GM19043 (cell line): ENCODE data around the gene LCN6.

Source experiments
- ATAC-seq: cut with Tn5 transposase; IDR thresholded peaks from one replicate; pipeline ENCODE4 v1.9.1; 2021; ENCODE audit warnings: low read depth; ENCODE audit not compliant: unreplicated experiment

LCN6 gene

GRCh38 chr9:136695435-136695895 lies 52.9 kb downstream of the LCN6 start:
- no peak for ATAC-seq

- ATAC-seq: no peak
Observed at GRCh38 chr9:136694872-136695247, 53.5 kb downstream of the LCN6 start.

GRCh38 chr9:136694163-136694871 lies 54.0 kb downstream of the LCN6 start:
- ATAC-seq: no peak
